ENCODE data around the gene ABCC6.
"Not testable (repeated sequence)": the region's sequence is repeated elsewhere in the genome, so short reads cannot be mapped to it uniquely, and the experiment has no call there.

Gene ABCC6

GRCh38 chr16:16186820-16187219, 36.5 kb downstream of the ABCC6 start:
- no peak for DNase-seq

DNA sequence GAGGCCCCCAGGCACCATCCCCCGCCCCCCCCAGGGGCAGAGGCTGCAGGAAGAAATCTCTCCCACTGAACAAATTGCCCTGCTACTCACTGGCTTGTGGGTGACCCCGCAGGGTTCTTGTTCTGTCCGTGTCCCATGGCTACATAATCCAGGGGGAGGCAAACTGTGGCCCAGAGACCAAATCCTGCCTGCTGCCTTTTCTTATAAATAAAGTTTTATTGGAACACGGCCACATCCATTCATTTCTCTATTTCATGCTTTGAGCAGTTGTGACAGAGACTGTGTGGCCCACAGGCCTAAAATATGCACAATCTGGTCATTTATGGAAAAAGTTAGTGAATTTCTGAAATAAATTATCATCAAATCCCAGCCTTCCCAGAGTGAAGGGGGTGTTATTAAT, 38.2 kb downstream of the ABCC6 start:
- no peak for DNase-seq

DNA sequence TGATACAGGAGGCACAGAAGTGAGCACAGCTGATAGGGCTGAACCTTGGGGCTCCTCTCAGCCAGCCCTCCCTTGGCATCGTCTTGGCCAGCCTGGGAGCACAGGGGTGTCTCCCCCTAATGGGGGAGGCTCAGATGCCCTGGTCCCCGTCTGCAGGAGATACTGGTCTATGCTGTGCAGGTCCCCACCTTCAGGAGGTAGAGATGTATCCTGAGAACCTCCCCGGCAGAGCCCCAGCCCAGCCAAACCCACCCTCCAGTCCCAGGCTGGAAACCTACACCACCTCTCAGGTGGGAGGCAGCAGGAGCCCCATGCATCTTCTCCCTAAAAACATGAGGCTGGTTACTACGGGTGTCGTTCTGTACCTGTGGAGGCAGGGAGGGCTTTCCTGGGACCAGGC, 38.7 kb downstream of the ABCC6 start:
- DNase-seq, result no peak

DNA sequence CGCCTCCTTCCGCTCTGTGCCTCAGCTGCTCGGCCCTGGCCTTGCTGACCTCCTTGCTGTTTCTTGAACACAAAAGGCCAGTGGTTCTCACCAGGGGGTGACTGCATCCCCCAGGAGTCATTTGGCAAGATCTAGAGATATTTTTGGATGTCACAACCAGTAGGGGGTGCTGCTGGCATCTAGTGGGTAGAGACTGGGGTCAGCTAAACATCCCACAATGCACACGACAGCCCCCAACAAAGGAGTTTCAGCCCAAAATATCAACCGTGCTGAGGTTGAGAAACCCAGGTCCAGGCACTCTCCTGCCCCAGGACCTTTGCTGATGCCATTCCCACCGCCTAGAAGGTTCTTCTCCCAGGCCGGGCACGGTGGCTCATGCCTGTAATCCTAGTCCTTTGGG, 39.7 kb downstream of the ABCC6 start:
- no peak for DNase-seq

DNA sequence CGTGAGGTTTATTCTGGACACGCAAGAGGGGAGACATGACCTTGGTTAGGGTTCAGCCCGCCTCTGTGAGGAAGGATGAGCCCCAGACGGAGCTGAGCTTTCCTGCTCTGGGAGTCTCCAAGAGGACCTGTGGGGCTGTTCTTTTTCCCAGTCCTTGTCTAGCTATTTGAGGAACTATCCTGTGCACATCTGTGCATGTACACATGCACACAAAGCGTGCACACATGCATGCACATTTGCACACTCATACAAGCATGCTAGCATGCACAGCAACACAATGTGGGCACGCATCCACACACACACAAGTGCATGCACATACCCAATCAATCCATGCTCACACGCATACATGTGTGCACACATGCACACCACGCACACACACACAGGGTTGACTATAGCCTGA, 40.4 kb downstream of the ABCC6 start:
- DNase-seq, result no peak

DNA sequence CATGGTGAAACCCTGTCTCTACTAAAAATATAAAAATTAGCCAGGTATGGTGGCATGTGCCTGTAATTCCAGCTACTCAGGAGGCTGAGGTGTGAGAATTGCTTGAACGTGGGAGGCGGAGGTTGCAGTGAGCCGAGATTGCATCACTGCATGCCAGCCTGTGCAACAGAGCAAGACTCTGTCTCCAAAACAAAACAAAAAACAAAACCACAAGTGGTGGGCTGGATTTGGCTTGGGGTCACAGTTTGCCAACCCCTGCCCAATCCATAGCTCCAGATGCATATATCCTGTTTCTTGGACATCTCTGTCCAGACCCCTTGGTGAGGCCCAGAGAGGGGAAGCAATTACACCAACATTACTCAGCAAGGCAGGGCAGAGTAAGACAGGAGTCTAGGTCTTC, 41.5 kb downstream of the ABCC6 start:
- not testable (repeated sequence) for DNase-seq

DNA sequence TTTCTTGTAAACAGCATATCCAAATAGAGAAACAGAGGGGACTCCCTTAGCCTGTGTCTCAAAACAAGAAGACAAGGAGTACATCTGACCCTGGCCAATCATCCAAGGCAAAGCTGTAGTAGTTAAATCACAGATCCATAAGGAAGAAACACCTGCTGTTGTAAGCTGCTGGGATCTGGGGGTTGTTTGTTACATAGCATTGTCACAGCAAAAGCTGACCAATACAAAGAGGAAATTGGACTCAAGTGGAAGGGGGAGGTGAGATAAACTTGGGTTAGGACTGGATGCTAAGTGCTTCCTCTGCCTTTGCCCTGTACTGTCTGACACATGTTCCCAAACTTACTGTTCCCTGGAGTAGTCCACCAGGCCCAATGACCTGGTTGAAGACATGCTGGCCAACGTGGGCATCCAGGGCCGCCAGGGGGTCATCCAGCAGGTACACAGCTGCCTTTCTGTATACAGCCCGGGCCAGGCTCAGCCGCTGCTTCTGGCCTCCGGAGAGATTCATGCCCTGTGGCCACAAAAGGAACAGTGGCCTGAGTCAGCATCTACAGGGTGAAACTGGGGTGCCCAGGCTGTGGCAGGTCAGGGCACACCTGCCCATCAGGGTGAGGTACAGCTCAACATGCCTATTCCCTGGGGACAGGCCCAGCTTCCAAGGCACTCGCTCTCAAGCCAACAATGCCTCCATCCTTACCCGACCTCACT, 44.7 kb downstream of the ABCC6 start:
- no peak for DNase-seq

- DNase-seq, result no peak
These were observed 47.0 kb downstream of the ABCC6 start for GRCh38 chr16:16176328-16176727.

DNA sequence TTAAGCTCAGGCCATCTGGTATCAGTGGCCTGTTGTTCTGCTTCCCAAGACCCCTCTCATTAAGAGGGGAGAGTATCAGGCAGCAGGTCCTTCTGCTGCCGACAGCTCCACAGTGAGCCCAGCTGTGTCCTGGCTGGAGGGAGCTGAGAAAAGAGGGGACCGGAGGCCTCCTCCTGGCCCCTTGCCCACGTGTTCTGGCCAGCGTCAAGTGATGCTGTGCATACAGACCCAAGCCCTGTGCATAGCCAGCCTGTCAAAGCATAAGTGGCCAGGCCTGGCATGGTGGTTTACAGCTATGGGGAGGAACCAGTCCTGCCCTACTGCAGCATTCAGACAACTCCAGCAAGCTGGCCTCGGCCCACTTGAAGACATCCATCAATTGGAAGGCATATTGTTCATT, 48.0 kb downstream of the ABCC6 start:
- no peak for DNase-seq

GRCh38 chr16:16172991-16173390, 50.3 kb downstream of the ABCC6 start:
- DNase-seq, result no peak

GRCh38 chr16:16171332-16171919, 51.9 kb downstream of the ABCC6 start:
- no peak for DNase-seq

DNA sequence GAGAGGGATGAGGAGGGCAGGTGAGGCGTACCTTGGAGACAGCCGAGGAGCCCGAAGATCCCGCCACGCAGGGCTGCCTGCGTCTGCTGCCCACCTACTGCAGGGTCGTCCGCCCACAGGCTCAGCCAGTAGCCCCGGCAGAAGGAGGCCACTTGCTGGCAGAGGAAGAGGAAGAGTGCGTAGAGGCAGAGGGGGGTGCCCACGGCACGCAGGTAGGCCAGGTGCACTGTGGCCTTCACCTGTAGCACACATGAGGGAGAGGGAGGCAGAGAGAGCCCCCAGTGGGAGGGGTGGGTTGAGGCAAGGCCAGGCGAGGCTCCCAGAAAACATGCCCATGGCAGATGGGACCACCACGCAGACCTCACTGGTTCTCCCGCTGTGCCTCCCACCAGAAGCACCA, 53.7 kb downstream of the ABCC6 start:
- DNase-seq, result no peak

- DNase-seq, result no peak
These were observed 54.9 kb downstream of the ABCC6 start for GRCh38 chr16:16168431-16168830.

DNA sequence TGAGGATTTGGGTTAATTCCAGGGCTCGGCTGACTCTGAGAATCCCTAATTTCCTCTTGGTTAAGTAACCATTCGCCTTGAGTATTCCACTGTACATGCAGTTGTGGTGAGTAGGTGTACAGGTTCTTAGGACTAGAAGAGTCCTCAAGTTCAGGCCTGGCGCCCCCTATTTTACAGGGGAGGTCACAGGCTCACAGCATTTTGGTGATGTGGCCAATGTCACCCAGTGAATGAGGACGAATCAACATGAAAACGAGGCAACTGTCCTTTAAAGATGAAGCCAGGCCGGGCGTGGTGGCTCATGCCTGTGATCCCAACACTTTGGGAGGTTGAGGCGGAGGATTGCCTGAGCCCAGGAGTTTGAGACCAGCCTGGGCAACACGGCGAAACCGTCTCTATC, 55.4 kb downstream of the ABCC6 start:
- DNase-seq, result no peak

GRCh38 chr16:16166949-16167348, 56.3 kb downstream of the ABCC6 start:
- no peak for DNase-seq

- DNase-seq, result no peak
These were observed 57.2 kb downstream of the ABCC6 start for GRCh38 chr16:16166085-16166484.

GRCh38 chr16:16164243-16164642, 59.1 kb downstream of the ABCC6 start:
- no peak for DNase-seq

DNA sequence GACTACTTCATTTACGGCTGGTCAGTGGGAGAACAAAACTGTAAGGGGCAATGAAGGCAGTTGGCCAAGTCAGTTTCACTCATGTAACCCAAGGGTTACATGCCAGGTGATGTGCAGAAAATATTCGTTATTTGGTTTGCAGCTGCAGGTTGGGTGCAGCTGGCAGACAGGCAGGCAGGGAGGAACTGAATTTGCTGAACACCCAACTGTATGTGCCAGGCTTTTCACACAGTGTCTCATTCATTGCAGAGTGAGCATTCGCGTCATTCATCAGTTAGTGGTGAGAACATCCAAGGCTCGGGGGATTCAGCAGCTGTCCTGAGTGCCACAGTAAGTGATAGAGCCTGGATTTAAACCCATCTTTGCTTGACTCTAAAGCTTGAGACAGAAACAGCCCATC, 59.7 kb downstream of the ABCC6 start:
- DNase-seq, result no peak

- no peak for DNase-seq
These were observed 60.2 kb downstream of the ABCC6 start for GRCh38 chr16:16163109-16163508.

GRCh38 chr16:16162591-16162990, 60.7 kb downstream of the ABCC6 start:
- DNase-seq, result no peak

GRCh38 chr16:16161840-16162239, 61.5 kb downstream of the ABCC6 start:
- DNase-seq, result not testable (repeated sequence)

GRCh38 chr16:16161319-16161718, 62.0 kb downstream of the ABCC6 start:
- DNase-seq, result no peak

DNA sequence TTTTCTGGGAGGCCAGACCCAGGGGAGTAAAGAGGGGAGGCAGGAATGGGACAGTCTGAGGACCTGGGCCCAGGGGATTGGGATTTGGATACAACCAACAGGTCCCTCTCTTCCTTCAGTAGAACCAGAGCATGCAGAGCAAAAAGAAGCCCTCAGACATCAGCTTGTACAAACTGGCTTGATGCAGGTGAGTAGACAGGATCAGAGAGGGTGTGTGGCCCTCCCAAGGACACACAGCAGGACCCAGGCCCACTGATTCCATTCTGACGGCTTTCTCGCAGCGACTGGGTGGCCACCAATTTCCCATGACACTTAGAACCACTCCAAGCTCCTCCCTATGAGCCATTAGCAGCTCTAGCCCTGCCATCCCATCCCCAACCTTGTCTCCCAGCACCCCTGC, 63.6 kb downstream of the ABCC6 start:
- no peak for DNase-seq

DNA sequence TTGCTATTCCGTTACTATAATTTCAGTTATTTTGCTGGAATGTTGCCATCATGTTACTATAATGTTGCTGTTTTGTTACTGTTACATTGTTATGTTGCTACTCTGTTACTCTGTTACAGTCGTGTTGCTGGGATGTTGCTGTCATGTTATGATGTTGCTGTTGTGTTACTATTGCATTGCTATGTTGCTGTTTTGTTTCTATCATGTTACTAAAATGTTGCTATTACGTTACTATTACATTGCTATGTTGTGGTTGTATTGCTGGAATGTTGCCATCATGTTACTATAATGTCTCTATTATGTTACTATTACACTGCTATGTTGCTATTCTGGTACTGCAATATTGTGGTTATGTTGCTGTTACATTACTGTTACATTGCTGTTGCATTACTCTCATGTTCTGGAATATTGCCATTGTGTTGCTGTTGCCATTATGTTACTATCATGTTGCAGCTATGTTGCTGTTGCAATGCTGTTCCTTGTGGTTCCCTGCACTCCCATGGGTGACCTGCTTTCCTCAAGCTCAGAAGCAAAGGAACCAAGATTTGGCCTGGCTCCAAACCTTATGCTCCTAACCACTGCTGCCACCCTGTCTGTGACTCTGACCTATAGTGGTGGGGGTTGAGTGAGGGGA, 64.4 kb downstream of the ABCC6 start:
- no peak for DNase-seq

All from CD4-positive, alpha-beta T cell treated with Interleukin-6 for 4 hours (primary cell).